EH (cell line): ENCODE measurements around the gene FGF14.
"Not testable (repeated sequence)": the region's sequence is repeated elsewhere in the genome, so short reads cannot be mapped to it uniquely, and the experiment has no call there.

Experiments used
- DNase-seq: peaks from one replicate; pipeline ENCODE4 v3.0.0-alpha.2; 2015; ENCODE audit warnings: low read depth

Gene FGF14

DNA sequence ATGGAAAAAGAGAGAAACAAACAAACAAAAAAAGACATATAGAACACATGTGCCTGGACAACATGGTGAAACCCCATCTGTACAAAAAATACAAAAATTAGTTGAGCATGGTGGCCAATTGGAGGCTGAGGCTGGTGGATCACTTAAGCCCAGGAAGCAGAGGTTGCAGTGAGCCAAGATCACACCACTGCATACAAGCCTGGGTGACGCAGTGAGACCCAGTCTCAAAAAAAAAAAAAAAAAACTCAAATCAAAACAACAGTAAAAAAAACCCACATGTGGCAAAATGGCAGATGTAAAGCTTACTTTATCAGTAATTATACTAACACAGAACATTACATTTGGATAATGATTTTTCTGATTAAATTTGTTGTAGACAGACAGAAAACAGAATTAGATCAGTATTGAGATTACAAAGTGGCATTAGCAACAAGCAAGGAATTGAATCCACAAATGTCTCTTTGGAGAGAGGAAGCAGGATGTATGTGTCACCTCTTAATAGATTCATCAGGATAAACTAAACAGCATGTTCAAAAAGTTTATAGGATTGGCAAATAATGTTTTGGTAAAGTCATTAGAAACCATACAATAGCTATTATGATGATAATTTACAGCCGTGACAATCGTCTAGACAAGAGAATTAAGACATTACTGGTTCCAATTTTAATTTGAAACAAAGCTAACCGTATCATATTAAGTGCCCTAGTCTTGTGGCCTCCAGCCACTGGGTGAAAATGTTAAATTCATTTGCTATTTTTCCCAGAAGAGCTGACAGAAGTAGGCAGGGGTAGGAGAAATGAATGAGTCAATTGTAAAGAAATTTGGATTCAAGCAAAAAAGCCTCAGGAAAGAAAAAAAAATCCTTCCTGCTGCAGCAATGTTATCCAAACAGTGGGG lies 206.0 kb downstream of the FGF14 start:
- no peak for DNase-seq

DNA sequence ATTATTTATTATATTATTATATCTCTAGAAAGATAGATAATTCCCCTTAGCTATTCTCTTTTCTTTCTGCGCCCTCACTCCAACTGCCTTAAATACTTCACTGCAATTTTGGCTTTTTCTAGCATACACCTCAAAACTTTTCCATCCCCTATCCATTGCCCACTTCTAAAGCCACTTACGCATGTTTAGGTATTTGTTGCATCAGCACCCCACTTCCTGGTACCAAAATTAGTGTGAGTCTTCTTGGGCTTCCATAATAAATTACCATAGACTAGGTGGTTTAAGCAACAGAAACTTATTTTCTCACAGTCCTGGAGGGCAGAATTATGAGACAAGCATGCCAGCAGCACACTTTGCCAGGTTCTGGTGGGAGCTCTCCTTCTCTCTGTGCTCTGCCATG lies 209.0 kb downstream of the FGF14 start:
- no peak for DNase-seq

DNA sequence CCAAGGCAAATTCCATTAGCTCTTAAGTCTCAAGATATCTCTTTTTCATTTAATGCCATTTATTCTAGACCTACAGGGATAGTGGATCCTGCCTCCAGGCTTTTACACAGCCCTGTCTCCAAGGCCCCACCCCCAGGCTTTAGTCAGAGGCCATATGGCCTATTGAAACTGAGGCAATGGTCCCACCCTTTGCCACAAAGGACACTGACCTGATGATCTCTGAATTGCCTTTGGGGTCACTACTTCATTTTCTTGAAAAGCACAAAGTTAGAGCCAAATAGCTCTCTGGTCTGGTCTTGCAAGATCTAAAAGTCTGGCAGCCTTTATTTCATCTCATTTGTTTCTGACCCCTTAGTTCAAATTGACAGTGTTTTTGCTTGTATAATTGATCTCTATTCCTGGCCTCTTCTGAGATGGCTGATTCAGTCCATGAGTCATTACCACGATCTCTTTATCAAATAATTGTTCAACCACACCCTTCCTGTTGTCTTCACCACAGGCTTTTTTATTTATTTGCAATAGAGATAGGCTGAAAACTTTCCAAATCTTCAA lies 209.8 kb downstream of the FGF14 start:
- no peak for DNase-seq

DNA sequence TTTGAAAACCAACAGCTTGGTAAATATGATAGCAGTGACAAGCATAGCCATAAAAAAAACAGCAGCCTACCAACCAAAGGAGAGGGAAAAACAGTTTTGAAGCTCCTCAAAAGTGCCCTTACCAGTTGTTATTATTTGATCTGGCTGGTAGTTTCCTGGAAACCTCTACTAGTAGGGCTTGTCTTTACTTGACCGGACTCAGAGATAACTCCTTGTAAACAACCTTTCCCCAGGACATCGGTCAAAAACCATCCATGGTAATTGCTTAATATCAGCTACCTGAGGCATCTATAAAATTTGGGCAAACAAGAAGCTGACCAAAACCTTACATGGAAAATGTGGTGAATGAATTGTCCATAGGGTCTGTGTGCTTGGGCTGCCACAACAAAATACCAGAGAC lies 210.9 kb downstream of the FGF14 start:
- DNase-seq = no peak

DNA sequence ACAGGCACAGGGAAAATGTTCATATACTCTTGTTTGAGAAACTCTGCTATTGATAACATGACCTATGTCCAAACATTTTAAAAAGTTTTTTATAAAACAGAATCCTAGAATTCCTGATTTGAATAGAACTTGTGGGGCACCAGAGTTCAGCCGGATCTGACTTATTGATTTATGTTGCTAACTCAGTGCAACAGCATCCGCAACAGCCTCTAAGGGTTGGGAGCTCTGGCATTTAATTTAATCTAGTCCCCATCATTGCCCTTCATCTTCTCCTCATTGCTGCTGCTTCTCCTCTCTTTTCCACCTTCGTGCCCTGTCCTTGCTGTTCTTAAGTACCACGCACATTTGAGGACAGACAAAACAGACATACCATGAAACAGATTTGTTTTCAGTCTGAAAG lies 214.5 kb downstream of the FGF14 start:
- DNase-seq = no peak

DNA sequence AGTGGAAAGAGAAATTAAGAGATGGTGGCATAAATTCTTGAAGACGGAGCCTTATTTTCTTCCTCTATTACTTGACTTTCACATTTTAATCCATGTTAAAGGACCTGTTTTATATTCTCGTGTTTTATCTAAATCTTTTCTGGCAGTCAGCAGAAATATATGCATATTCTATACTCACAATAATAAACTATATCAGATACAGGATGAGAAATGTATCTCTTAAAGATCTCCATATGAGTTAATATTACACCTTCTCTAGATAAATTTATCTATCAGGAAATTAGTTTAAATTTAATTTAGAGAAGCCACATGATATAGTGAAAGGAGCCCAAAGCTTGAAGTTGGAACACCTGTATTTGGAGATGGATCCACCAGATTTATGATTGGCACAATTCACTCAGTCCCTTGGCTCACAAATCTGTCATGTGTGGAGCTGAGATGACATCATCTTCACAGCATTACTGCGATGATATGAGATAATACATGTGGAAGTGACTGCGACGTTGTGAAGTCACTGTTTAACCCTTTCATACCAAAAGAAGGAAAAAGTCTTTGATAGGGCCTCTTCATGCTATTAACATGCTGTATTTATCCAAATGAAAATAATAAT lies 216.4 kb downstream of the FGF14 start:
- no peak for DNase-seq

DNA sequence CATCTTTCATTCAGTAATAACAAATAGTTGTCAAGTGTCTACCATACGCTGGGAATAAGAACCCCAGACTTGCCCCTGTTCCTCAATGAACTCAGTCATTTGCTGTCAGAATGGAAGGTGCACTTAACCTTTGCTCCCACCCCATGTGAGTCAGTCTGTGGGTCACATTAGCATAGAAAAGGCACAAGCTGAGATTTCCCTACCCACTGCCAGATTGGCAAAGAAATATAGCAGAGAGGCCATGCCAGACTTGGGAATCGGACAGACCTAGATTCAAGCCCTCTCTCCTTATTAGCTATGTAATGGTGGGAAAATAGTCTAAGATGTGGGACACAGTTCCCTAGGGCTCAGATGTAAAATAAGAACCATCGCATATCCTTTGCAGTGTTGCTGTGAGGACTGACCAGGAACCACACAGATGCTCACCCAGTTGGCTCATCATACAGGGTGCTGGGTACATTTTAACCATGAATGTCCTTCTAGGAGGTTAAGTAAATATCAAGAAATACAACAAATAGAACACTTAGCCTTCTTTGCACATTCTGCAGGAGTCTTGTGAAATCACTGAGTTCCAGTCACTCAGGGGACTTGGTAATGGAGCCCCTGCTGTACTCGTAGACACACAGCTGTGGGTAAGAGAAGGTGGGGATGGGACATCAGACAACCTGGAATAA lies 218.2 kb downstream of the FGF14 start:
- DNase-seq = no peak

- no peak for DNase-seq
Measured at GRCh38 chr13:102182170-102182569, 219.7 kb downstream of the FGF14 start.

DNA sequence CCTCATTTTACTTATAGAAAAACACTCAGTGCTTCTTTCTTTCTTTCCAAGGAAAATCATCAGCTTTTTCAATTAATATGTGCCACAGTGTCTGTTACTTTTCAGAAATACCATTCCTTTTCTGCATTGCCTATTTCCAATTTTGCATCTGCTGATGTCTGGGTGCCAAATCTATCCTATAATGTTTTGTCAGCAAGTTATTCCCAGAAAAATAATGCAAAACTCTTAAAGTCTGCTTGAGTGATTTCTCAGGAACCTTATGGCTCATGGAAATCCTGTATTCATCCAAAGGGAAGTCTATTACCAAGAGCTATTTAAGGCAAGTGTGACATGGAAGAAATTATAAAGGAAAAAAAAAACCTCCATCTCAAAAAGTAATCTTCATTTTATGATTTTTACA lies 224.4 kb downstream of the FGF14 start:
- no peak for DNase-seq

- DNase-seq = no peak
Measured at GRCh38 chr13:102176846-102177245, 225.0 kb downstream of the FGF14 start.

DNA sequence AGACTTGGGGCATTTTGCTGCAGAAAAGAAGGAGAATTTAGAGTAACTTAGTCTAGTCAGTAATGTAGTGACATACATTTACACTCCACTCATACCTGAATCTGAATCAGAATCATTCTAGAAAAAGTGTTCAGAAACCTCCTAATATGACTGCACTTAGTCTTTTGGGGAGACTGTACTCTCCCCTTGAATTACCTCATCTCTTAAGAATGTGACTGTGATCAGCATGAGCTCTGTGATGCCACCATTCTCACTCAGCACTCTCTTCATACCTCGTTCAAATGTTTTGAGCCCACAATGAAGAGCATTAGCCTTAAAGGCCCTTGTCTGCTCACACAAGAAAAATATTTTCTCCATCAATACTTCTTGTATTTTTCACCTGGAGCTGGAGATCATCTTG lies 229.4 kb downstream of the FGF14 start:
- DNase-seq = no peak

DNA sequence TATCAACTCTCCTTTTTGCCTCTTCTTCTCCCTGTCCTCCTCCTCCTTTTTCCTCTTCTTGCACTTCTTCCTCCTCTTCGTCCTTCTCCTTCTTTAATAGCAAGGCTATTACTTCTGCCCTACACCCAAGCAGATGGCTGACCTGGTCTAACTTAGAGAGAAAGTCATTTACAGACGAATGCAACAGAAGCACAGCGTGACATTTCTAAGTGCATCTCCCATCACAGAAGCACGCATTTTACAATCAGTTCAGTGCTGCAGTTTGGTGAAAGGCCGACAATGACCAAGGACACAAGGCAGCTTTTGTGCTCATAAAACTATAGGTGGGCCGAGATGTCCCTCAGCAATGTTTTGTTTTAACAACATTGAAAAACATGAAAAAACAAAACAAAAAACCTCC lies 231.5 kb downstream of the FGF14 start:
- DNase-seq = no peak

DNA sequence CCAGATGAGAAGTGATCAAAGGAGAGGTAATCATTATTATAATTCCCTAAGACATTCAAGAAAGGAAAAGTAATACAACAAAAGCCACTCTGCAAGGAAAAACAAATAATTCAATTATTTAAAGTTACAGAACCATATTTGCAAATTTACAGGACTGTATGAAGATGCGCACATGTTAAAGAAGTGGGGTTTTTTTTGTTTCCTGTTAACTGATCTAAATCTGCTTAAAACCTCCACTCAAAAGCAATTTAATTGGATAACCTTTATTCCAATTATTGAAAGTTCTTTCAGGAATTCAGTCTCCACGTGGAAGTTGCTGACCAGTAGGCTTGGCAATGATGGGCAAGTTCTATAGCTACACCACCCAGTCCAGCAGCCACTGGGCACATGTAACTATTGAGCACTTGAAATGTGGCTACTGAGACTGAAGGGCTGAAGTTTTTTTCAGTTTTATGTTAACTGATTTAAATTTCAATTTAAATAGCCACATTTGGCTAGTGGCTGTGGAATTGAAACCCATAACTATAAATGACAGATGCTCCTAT lies 232.3 kb downstream of the FGF14 start:
- DNase-seq = no peak

GRCh38 chr13:102152790-102153189 lies 249.1 kb downstream of the FGF14 start:
- DNase-seq = no peak

DNA sequence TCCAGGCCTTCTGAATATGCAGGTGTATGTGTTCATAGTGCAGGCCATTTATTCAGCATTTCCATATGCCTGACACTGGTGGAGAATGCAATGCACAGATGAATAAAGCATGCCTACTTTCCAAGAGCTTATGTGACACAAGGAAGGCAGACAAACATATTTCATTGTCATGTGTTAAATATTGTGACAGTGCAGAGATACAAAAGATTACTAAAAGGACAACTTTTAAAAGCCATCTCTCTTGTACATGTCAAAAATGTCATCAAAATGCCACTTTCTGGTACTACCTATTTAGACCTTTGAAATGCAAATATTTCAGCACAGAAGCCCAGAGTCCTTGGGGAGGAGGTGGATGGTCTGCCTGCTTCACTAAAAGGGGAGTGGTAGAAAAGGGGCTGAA lies 254.5 kb downstream of the FGF14 start:
- no peak for DNase-seq

- DNase-seq = no peak
Measured at GRCh38 chr13:102145750-102146149, 256.1 kb downstream of the FGF14 start.

DNA sequence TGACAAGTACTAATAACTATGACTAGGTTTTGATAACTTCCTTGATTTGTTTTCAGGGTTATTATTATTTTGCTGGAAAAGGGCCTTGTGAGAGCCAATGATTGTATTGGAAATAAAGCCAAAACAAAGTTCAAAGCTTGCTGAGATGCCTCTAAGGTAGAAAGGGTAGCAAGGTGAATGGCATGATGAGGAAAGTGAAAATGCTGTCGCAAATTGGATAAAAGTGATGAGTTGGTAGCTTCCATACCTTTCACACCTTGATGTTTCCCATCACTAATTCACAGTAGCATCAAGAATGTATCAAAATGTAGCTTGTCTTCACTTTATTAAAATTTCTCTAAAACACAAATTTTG lies 259.4 kb downstream of the FGF14 start:
- no peak for DNase-seq

DNA sequence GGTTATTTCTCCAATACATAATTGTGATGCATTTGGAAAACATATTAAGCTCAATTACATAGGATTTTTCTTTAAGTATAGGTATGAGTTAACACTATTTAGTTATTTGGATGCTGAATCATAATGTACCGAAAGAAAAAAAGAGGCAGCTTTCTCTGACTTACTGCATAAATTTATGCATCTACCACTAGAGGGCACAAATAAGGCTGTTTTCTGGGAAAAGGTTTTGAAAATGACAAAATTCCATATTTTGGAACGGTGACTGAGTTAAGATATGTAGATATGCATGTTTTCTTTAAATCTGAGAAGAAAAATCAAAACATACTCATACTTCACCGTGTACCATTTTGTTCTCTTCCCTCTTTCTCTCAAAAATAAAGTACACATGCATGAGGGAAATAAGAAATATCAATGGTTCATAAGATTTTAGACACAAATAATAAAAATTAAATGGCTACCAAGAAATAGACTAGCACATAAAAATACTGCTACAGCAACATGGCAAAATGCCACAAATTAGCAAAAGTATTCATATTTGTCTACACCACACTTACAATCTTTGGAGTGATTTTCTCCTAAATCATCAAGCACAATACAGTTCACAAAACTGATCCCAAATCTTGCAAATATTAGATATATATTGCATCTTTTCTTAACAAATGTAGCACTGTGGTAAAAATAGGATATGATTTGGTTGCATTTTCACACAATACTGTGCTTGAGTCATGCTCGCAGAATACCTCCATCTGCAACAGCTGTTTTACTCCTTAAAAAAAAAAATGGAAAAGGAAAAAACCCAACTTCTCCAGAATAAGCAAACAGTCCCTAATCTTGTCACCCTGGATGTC lies 260.0 kb downstream of the FGF14 start:
- peak; percentile 14 for DNase-seq

DNA sequence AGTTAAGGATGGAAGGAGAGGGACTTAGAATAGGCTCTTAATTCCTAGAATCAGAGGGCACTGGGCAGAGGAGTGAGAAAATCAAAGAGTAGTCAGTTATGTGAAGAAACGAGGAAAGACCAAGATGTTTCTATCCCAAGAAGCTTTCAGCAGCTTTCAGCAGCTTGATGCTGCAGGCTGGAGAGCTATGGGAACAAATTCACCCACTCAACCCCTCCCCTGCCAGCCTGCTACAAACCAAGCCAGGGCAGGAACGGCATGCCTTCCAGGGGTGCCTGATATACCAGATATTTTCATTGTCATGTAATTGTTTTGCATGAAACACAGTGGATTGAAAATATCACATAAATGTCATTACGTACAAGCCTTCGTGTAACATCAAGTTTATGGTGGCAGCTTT lies 262.2 kb downstream of the FGF14 start:
- no peak for DNase-seq

DNA sequence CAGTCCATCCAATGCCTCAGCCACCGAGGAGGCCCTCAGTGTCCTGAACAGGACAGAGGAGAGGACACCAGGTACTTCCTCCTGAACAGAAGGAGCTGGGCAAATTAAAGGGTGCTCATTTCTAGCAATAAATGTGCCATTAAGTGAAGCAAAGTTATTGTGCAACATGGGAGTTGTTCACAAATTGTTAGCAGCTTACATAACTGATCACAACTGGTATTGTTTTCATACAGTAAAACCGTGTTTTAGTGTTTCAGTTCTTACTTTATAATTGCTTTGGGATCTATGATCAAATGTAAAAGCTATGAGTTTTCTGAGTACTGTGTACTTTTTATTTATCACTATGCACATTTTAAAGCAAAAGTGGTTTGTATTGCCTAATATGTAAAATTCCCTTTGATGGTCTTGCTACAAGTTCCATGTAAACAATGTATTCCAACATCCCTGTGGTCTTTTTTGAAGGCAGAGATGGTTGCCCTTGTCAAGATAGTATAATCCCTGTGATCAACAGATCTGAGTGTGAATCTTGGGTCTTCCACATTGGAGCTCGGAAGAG lies 263.1 kb downstream of the FGF14 start:
- no peak for DNase-seq

- DNase-seq = not testable (repeated sequence)
Measured at GRCh38 chr13:102137904-102138303, 263.9 kb downstream of the FGF14 start.
